A549 (cell line): Measurements from ENCODE around the gene CRADD. TPM values are rescaled to one million over a fixed set of nuclear protein-coding genes. Genes with fewer than 3 reads are reported as not detected.

ENCODE experiments used
- ATAC-seq, 2 experiments: fragments of 200-7000 bp in 1 of 2; fragments of >200 bp in 1 of 2; cut with Nextera tagmentation in 1 of 2; cut with Tn5 transposase in 1 of 2; 3 replicates each; pipeline versions ENCODE4 v1.8.0 to v1.9.1; 2018 to 2020; ENCODE audit warnings: mild to moderate bottlenecking in 1 of 2, moderate library complexity in 1 of 2
- CTCF ChIA-PET: fragments of 300-600 bp; sonication (Branson Sonifier 250); formaldehyde crosslinking; extraction: SDS; loops from one replicate; lab custom pipeline; 2021; ENCODE audit warnings: antibody characterized with exemption, inconsistent platforms; lab: Yijun Ruan, JAX
- POLR2A ChIA-PET: fragments of 350-600 bp; formaldehyde crosslinking; extraction: SDS; loops from one replicate; lab custom pipeline; 2021; ENCODE audit warnings: antibody characterized with exemption, inconsistent platforms; lab: Yijun Ruan, JAX
- DNase-seq, 2 experiments: peaks; one replicate each; pipeline versions ENCODE4 v3.0.0 to v3.0.0-alpha.2; 2011 to 2016; ENCODE audit warnings: low read depth in 1 of 2, low spot score in 1 of 2
- FAIRE-seq: peaks from 2 replicates; lab custom pipeline; 2011; peaks lifted over from hg19 to GRCh38; lab: Jason Lieb, UNC
- H3K27ac ChIP-seq, 2 experiments: fragments of >200 bp; sonication (Bioruptor Twin); formaldehyde crosslinking; 3 replicates each; pipeline ENCODE4 v1.5.1; 2016 to 2017
- H3K4me1 ChIP-seq: fragments of >200 bp; sonication (Bioruptor Twin); formaldehyde crosslinking; 3 replicates; pipeline ENCODE4 v1.6.1; 2016
- H3K4me2 ChIP-seq: fragments of >200 bp; sonication (Bioruptor Twin); formaldehyde crosslinking; 3 replicates; pipeline ENCODE4 v1.6.1; 2016
- H3K4me3 ChIP-seq: fragments of >200 bp; sonication (Bioruptor Twin); formaldehyde crosslinking; 3 replicates; pipeline ENCODE4 v1.5.1; 2016
- H3K9me3 ChIP-seq: fragments of >200 bp; sonication (Bioruptor Twin); formaldehyde crosslinking; 3 replicates; pipeline ENCODE4 v1.6.1; 2016
- BCL3 ChIP-seq: fragments of >200 bp; sonication (Bioruptor Twin); formaldehyde crosslinking; IDR thresholded peaks from 3 replicates; pipeline ENCODE4 v1.6.1; 2016
- CEBPB ChIP-seq, 2 experiments: fragments of >200 bp in 1 of 2; sonication (Bioruptor Twin) in 1 of 2; formaldehyde crosslinking in 1 of 2; IDR thresholded peaks; 2 replicates each; pipeline ENCODE4 v1.6.1; 2012 to 2016
- CHD2 ChIP-seq: fragments of 150-350 bp; IDR thresholded peaks from 2 replicates; pipeline ENCODE4 v1.6.1; 2014; ENCODE audit warnings: low read length; ENCODE audit not compliant: partially characterized antibody
- CTCF ChIP-seq: fragments of >200 bp; sonication (Bioruptor Twin); formaldehyde crosslinking; IDR thresholded peaks from 3 replicates; pipeline ENCODE4 v1.5.1; 2016
- E2F6 ChIP-seq: IDR thresholded peaks from 2 replicates; pipeline ENCODE4 v1.6.1; 2012; ENCODE audit warnings: low read depth, borderline replicate concordance
- EHMT2 ChIP-seq: fragments of 200-600 bp; sonication (generic); IDR thresholded peaks from 2 replicates; pipeline ENCODE4 v1.6.1; 2016; ENCODE audit warnings: antibody characterized with exemption, low read depth, mild to moderate bottlenecking, moderate library complexity
- GATA3 ChIP-seq: IDR thresholded peaks from 2 replicates; pipeline ENCODE4 v1.6.1; 2012; ENCODE audit warnings: borderline replicate concordance
- JUN ChIP-seq, 2 experiments: fragments of >200 bp; sonication (Bioruptor Twin); formaldehyde crosslinking; IDR thresholded peaks; 2 replicates in 1 of 2; 3 replicates in 1 of 2; pipeline ENCODE4 v1.6.1; 2016 to 2017
- KDM1A ChIP-seq: fragments of 200-600 bp; sonication (generic); IDR thresholded peaks from 2 replicates; pipeline ENCODE4 v1.6.1; 2016; ENCODE audit warnings: low read depth, mild to moderate bottlenecking
- KDM5A ChIP-seq: fragments of 200-600 bp; sonication (generic); IDR thresholded peaks from 2 replicates; pipeline ENCODE4 v1.6.1; 2016; ENCODE audit warnings: antibody characterized with exemption, mild to moderate bottlenecking
- NFE2L2 ChIP-seq: fragments of 150-350 bp; conservative IDR thresholded peaks from 2 replicates; pipeline ENCODE4 v1.6.1; 2014; ENCODE audit warnings: low read length
- NPAS2 ChIP-seq: fragments of 250-450 bp; sonication (Bioruptor Pico); IDR thresholded peaks from 2 replicates; pipeline ENCODE4 v1.8.0; 2022; ENCODE audit warnings: mild to moderate bottlenecking, moderate library complexity, borderline replicate concordance
- NR3C1 ChIP-seq: fragments of >200 bp; sonication (Bioruptor Twin); formaldehyde crosslinking; IDR thresholded peaks from 3 replicates; pipeline ENCODE4 v1.6.1; 2017
- RCOR1 ChIP-seq: fragments of 150-350 bp; IDR thresholded peaks from 2 replicates; pipeline ENCODE4 v1.6.1; 2014; ENCODE audit warnings: antibody characterized with exemption, low read length, low read depth
- SMC3 ChIP-seq: fragments of >200 bp; sonication (Bioruptor Twin); formaldehyde crosslinking; IDR thresholded peaks from 3 replicates; pipeline ENCODE4 v1.6.1; 2018; ENCODE audit warnings: inconsistent platforms
- TFCP2L1 ChIP-seq: fragments of 250-450 bp; sonication (Bioruptor Pico); IDR thresholded peaks from 2 replicates; pipeline ENCODE4 v1.5.0; 2021; ENCODE audit warnings: mild to moderate bottlenecking
- ZC3H11A ChIP-seq: fragments of 450-650 bp; IDR thresholded peaks from 2 replicates; pipeline ENCODE4 v1.6.1; 2014; ENCODE audit warnings: antibody characterized with exemption, mild to moderate bottlenecking
- WGBS: methylation state at CpG from one replicate; pipeline ENCODE4 v1.1.6; 2017; ENCODE audit errors: missing lambda C conversion rate; 5-methylcytosine and 5-hydroxymethylcytosine counted together
- polyA plus RNA-seq, 4 experiments: library from polyadenylated mRNA; depleted of rRNA in 3 of 4; stranded (reverse); fragments of >200 nt; fragmentation: RNase III in 1 of 4; extraction: RNeasy Plus Mini Kit Qiagen cat#74134 plus additional on column Dnase treatment in 1 of 4; gene quantifications; 2 replicates in 3 of 4; 3 replicates in 1 of 4; pipeline ENCODE4 v1.2.3, GENCODE V29; 2011 to 2017
- TF ChIP-seq, protein P1 (sequence below): fragments of 450-650 bp; IDR thresholded peaks from 2 replicates; pipeline ENCODE4 v1.6.1; 2014; ENCODE audit warnings: antibody characterized with exemption
- TF ChIP-seq, protein P2 (sequence below): fragments of 250-450 bp; sonication (Bioruptor Pico); IDR thresholded peaks from 2 replicates; pipeline ENCODE4 v1.5.0; 2021; ENCODE audit warnings: mild to moderate bottlenecking, moderate library complexity, borderline replicate concordance

The CRADD gene
- polyA plus RNA-seq, 2 of the 4 experiments (the other 2 are of a cell fraction), result 13.2 to 23.0 TPM

DNA sequence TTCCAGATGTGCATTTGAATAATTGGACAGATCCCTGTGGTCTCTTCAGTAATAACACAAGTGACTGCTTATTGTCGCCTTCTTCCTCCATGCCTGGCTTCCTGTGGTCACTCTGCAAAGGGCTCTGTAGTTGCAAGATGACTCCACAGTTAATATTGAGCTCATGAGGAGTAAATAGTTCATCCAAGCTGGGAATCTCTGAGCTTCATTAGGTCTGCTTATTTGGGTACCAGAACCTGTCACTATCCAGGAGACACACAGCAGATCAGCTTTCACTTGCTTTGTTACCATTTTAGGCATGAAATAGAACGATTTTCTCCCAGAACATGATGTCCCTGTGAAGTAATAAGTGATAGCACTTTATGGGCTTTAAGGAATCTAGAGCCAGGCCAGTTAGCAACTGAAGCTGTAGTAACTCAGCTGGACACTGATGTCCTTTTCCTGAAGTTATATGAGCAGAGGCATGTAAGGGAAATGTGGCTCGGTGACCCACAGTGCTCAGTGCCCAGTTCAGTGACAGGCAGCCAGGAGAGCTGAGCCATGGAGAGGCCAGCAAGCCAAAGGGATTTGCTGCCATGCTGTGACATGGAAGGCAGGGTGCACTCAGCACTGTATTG, 50.1 kb downstream of the CRADD start:
- 48% methylated on average over 3 of the region's 3 CpGs for WGBS
- POLR2A ChIA-PET, result no interaction called here
- CTCF ChIA-PET, result interaction anchor here (0.9 to 1.7 kb wide), 7 partner anchors 13 to 375 kb away, joined by 3 to 5 read pairs (median 3); no protein-coding TSS in a partner anchor
- Histone ChIP-seq H3K9me3 (peaks cover 2% of the 10 kb centered on the region; the same call in 1 of the 3 replicates), H3K4me1 (no peaks in the 10 kb centered on the region), H3K27ac (no peak overlapping the region), H3K4me3 (no peak overlapping the region), H3K4me2 (no peak overlapping the region)
- ATAC-seq (peak in 1 of 2 experiments; percentile 37; a peak in 1 of 6 replicates), DNase-seq (no peak), FAIRE-seq (no peak)
- TF ChIP-seq CEBPB (IDR thresholded peaks at IDR 0.05) (no peak), NPAS2 (CRISPR knock-in tag) (no peak)
- TF ChIP-seq, protein P1, sequence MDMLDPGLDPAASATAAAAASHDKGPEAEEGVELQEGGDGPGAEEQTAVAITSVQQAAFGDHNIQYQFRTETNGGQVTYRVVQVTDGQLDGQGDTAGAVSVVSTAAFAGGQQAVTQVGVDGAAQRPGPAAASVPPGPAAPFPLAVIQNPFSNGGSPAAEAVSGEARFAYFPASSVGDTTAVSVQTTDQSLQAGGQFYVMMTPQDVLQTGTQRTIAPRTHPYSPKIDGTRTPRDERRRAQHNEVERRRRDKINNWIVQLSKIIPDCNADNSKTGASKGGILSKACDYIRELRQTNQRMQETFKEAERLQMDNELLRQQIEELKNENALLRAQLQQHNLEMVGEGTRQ, result no peak

GRCh38 chr12:93727911-93728310, 50.7 kb downstream of the CRADD start:
- no peak overlapping the region for H3K4me2 ChIP-seq
- ChIA-PET CTCF (interaction anchor here (0.9 to 1.7 kb wide), 7 partner anchors 13 to 374 kb away, joined by 3 to 5 read pairs (median 3); no protein-coding TSS in a partner anchor), POLR2A (no interaction called here)
- no peak for ATAC-seq
- H3K27ac ChIP-seq, result no peak overlapping the region
- TF ChIP-seq E2F6, result no peak
- TF ChIP-seq, protein P2, sequence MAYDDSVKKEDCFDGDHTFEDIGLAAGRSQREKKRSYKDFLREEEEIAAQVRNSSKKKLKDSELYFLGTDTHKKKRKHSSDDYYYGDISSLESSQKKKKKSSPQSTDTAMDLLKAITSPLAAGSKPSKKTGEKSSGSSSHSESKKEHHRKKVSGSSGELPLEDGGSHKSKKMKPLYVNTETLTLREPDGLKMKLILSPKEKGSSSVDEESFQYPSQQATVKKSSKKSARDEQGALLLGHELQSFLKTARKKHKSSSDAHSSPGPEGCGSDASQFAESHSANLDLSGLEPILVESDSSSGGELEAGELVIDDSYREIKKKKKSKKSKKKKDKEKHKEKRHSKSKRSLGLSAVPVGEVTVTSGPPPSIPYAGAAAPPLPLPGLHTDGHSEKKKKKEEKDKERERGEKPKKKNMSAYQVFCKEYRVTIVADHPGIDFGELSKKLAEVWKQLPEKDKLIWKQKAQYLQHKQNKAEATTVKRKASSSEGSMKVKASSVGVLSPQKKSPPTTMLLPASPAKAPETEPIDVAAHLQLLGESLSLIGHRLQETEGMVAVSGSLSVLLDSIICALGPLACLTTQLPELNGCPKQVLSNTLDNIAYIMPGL (CRISPR knock-in tag), result no peak
- TF ChIP-seq RCOR1, result no peak
- no peak for TF ChIP-seq GATA3
- no peak for TF ChIP-seq JUN (IDR thresholded peaks at IDR 0.05)
- no peak for TF ChIP-seq EHMT2
- no peak overlapping the region for H3K4me3 ChIP-seq
- no peak for DNase-seq
- 92% methylated on average over 4 of the region's 4 CpGs for WGBS
- FAIRE-seq, result no peak
- H3K9me3 ChIP-seq, result no peaks in the 10 kb centered on the region
- no peaks in the 10 kb centered on the region for H3K4me1 ChIP-seq

- Histone ChIP-seq H3K9me3 (no peaks in the 10 kb centered on the region), H3K4me1 (peaks cover 9% of the 10 kb centered on the region; the same call in 1 of the 3 replicates), H3K4me2 (no peak overlapping the region), H3K27ac (no peak overlapping the region), H3K4me3 (no peak overlapping the region)
- DNase-seq, result no peak
- FAIRE-seq, result no peak
- ChIA-PET CTCF (interaction anchor here (0.6 to 1.3 kb wide), 3 partner anchors 12 to 708 kb away, joined by 3 to 8 read pairs (median 3); no protein-coding TSS in a partner anchor), POLR2A (no interaction called here)
- TF ChIP-seq SMC3, result no peak
- no peak for TF ChIP-seq NPAS2 (CRISPR knock-in tag)
- TF ChIP-seq TFCP2L1 (CRISPR knock-in tag), result no peak
- no peak for TF ChIP-seq E2F6
- TF ChIP-seq CHD2, result no peak
- no peak for TF ChIP-seq CTCF
- no peak for TF ChIP-seq NFE2L2
- TF ChIP-seq KDM5A, result no peak
- TF ChIP-seq BCL3, result no peak
- no peak for TF ChIP-seq NR3C1
- no peak for TF ChIP-seq KDM1A
- TF ChIP-seq ZC3H11A, result no peak
- ATAC-seq, result no peak
- 76% methylated on average over 3 of the region's 3 CpGs for WGBS
These were observed 52.8 kb downstream of the CRADD start for GRCh38 chr12:93729934-93730333.
